GM19455 (cell line): ENCODE measurements around the gene HOOK2.
"Not testable (repeated sequence)": the region's sequence is repeated elsewhere in the genome, so short reads cannot be mapped to it uniquely, and the experiment has no call there.

ENCODE experiments used
- ATAC-seq: cut with Tn5 transposase; IDR thresholded peaks from one replicate; pipeline ENCODE4 v1.9.1; 2021; ENCODE audit not compliant: unreplicated experiment

The HOOK2 gene

DNA sequence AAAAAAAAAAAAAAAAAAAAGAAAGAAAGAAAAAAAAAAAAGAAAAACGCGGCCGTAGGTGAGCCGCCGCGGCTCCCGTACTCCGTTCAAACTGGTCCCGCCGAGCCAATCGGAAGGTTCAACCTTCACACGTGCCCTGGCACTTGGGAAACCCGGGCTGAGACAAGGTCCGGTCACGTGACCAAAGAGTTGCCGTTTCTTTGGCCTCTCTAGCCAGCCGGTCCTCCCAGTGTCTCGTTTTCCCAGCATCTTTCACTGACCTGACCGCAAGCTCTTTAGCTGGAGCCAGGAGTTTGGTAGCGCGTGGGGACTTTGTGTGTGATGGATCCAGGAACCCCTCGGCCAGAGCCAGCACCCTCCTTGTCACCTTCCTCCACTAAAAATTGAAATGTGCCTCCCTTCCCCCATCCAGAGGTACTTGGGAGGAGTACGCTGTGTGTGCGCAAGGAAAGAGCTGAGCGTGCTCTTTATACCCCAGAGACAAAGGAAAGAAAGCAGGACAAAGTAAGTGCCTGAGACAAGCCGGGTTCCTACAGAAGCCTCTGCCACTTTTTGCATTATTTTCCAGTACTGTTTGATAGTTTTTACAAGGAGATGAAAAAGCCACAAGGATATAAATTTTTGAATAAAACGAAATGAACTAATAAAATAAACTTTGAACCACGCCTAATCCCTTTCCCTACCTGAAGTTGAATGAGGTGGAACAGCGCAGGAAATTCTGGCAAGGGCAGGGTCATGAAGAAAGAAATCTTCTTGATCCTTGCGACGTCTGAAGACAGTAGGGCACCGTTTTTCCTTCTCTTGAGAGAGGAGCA is 52.6 kb downstream of the HOOK2 start:
- peak; percentile 60 for ATAC-seq

DNA sequence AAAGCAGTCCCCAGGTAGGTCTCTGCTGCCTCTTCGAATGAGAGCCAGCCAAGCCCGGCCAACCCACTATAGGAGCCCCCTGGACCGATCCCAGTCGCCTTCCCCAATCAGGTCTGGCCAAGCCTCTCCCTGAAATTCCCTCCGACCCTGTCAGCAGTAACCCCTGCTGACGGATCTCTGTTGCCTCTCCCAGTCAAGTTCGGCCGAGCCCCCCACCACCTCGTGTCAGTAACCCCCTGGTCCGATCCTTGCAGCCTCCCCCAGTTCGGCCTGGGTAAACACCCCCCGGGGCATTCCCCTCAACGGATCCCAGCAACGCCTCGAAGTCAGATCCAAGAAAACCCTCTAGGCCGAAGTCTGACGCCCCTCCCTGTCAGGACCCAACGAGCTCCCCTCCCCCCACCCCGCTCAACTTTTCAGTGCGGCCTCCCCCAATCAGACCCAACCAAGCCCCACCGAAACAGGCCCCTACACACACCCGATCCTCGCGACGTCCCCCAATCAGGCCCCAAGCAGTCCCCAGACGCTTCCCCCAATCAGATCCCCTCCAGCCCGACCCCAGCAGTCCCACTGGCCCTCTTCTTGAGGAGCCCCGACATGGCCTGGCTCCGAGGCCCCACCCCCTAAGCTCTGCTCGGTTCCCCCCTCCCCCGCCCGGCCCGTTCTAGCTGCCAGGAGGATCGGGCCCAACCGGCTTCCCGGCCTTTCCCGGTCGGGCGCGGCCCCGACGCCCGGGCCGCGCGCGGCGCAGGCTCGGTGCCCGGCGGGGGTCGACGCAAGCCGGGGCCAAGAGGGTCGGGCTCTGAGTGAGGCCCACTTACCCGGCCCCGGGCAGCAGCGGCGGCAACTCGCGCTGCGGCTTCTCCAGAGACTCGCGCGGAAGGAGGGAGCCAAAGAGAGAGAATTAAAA is 53.4 kb downstream of the HOOK2 start:
- ATAC-seq = no peak

DNA sequence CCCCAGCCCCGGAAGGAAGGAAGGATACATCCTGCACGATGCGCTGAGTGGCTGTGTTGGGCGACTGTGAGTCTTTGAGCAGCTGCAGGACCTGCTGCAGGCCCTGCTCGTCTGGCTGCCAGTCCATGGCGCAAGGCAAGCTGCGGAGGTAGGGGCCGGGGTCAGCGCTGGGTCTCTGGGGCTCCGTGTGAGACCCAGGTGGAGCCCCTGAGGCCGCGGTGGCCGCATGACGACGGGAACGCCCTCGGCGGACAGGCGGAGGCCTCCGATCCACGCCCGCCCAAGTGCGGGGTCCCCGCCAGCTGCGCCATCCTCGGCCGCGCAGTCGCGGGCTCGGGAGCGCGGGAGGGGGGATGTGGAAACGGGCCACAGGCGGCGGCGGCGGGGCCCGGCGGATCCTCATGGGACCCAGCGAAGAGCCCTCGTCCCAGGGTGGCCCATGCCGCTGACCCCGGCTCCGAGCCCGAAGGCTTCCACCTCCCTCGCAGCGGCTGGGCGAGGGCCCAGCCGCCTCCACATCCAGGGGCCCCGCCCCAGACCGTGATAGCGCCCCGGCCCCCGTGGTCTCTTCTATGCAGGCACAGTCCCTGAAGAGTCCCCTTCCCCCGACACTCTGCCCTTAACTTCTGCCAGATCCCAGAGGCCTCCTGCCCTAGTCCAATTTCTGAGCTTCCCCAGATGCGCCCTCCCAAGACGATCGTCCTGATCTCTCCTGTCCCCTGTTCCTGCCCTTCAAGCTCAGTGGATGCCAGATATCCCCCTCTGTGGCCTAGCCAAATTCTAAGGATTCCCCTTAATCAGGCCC is 54.3 kb downstream of the HOOK2 start:
- ATAC-seq = no peak

DNA sequence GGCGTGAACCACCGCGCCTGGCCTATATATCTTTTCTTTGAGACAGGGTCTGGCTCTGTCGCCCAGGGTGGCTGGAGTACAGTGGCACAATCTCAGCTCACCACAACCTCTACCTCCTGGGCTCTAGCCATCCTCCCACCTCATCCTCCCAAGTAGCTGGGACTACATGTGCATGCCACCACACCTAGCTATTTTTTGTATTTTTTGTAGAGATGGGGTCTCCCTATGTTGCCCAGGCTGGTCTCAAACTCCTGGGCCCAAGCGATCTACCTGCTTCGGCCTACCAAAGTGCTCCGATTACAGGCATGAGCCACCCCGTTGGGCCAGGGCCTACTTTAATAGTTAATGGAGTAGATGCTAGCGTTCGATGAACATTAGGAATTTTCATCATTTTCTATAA is 55.1 kb downstream of the HOOK2 start:
- no peak for ATAC-seq

DNA sequence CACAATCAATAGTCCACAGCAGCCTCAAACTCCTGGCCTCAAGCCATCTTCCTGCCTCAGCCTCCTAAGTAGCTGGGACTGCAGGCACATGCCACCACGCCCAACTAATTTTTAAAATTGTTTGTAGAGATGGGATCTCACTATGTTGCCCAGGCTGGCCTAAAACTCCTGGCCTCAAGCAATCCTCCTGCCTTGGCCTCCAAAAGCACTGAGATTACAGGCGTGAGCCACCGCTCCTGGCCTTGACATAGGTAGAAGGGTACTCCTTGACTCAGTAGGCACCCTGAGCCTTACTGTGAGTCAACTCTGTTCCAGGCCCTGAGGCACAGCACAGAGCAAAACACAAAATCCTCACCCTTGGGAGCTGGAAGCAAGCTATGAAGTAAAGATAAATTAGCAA is 59.4 kb downstream of the HOOK2 start:
- ATAC-seq = no peak

DNA sequence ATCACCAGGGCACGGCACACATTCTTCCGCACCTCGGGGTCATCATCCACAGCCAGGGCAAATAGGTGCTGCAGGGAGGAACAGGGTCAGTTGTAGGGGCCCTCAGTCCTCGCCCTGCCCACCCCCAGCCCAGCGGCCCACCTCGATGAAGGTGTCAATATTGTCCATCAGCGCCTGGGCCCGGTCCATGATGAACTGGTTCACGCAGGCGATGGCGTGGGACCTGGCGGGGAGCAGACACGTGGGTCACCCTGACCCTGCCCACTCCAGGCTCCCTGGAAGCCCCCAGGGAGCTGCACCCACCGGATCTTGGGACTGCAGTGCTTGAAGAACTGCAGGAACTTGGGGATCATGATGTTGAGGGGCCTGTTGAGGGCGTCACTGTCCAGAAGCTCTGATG is 60.2 kb downstream of the HOOK2 start:
- ATAC-seq = no peak

DNA sequence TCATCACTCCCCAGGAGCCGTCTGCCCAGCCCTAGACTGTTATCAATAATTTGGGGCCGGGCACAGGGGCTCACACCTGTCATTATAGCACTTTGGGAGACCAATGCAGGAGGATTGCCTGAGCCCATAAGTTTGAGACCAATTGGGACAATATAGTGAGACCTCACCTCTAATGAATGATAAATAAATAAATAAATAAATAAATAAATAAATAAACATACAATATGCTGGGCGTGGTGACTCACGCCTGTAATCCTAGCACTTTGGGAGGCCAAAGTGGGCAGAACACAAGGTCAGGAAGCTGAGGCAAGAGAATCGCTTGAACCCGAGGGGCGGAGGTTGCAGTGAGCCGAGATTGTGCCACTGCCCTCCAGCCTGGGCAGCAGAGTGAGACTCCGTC is 62.0 kb downstream of the HOOK2 start:
- ATAC-seq = not testable (repeated sequence)
